ENCODE data around the gene FOXA2. TPM values are rescaled to one million over a fixed set of nuclear protein-coding genes. Genes with fewer than 3 reads are reported as not detected.
A peak's percentile ranks its signal among the peaks of the same experiment; 100 is the strongest.

FOXA2 gene
- total and polyA plus RNA-seq, 2 donors from 2014 or later = 0.13 TPM; not detected in 1

- DNase-seq = peak in 2 of 5 donors; percentile 10 to 18
- intact Hi-C loops (cut with DNase I) = no loop called here
- Histone ChIP-seq H3K36me3 (ENCODE audit: control insufficient read depth in 2 of 3, insufficient read depth in 3 of 3, low read length in 3 of 3) (no peaks in the 10 kb centered on the region), H3K9ac (ENCODE audit: low read length in 3 of 3) (no peak overlapping the region), H3K4me3 (ENCODE audit: low read length in 3 of 3) (no peak overlapping the region), H3K4me1 (ENCODE audit: control insufficient read depth in 2 of 3, insufficient read depth in 2 of 3, low read depth in 1 of 3, low read length in 3 of 3) (no peaks in the 10 kb centered on the region), H3K27me3 (ENCODE audit: control insufficient read depth, insufficient read depth, low read length) (no peaks in the 10 kb centered on the region), H3K9me3 (ENCODE audit: control insufficient read depth in 2 of 3, insufficient read depth in 1 of 3, low read length in 3 of 3) (no peaks in the 10 kb centered on the region), H3K27ac (ENCODE audit: low read depth in 2 of 2, low read length in 2 of 2) (no peak overlapping the region)
- no peak for FAIRE-seq
- TF ChIP-seq, protein P1, sequence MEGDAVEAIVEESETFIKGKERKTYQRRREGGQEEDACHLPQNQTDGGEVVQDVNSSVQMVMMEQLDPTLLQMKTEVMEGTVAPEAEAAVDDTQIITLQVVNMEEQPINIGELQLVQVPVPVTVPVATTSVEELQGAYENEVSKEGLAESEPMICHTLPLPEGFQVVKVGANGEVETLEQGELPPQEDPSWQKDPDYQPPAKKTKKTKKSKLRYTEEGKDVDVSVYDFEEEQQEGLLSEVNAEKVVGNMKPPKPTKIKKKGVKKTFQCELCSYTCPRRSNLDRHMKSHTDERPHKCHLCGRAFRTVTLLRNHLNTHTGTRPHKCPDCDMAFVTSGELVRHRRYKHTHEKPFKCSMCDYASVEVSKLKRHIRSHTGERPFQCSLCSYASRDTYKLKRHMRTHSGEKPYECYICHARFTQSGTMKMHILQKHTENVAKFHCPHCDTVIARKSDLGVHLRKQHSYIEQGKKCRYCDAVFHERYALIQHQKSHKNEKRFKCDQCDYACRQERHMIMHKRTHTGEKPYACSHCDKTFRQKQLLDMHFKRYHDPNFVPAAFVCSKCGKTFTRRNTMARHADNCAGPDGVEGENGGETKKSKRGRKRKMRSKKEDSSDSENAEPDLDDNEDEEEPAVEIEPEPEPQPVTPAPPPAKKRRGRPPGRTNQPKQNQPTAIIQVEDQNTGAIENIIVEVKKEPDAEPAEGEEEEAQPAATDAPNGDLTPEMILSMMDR (IDR thresholded peaks at IDR 0.05; ENCODE audit: borderline replicate concordance, extremely low read depth, insufficient read depth) = no peak
Observed at GRCh38 chr20:22629447-22629846, 45.1 kb upstream of the FOXA2 start.

DNA sequence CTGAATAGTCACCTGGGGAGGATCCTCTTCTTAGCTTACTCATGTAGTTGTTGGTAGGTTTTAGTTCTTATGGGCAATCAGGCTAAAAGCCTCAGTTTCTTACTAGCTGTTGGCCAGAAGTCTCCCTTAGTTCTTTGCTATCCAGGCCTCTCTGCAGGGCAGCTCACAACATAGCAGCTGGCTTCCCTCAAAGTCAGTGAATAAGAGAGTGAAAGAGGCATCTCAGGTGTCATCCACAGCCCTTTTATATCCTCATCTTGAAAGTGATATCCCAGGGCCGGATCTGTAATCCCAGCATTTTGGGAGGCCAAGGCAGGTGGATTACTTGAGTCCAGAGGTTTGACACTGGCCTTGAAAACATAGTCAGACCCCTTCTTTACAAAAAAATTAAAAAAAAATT is 42.1 kb upstream of the FOXA2 start:
- FAIRE-seq = no peak

GRCh38 chr20:22623211-22623610 is 38.8 kb upstream of the FOXA2 start:
- Histone ChIP-seq H3K36me3 (ENCODE audit: control insufficient read depth in 2 of 3, insufficient read depth in 3 of 3, low read length in 3 of 3) (no peaks in the 10 kb centered on the region), H3K4me1 (ENCODE audit: control insufficient read depth in 2 of 3, insufficient read depth in 2 of 3, low read depth in 1 of 3, low read length in 3 of 3) (no peaks in the 10 kb centered on the region), H3K27ac (ENCODE audit: low read depth in 2 of 2, low read length in 2 of 2) (no peak overlapping the region), H3K27me3 (ENCODE audit: control insufficient read depth, insufficient read depth, low read length) (no peaks in the 10 kb centered on the region), H3K9ac (ENCODE audit: low read length in 3 of 3) (no peak overlapping the region), H3K9me3 (ENCODE audit: control insufficient read depth in 2 of 3, insufficient read depth in 1 of 3, low read length in 3 of 3) (no peaks in the 10 kb centered on the region), H3K4me3 (ENCODE audit: low read length in 3 of 3) (no peak overlapping the region)
- DNase-seq (no peak), FAIRE-seq (no peak)
- TF ChIP-seq, protein P1 (IDR thresholded peaks at IDR 0.05; ENCODE audit: borderline replicate concordance, extremely low read depth, insufficient read depth) = no peak
- intact Hi-C loops (cut with DNase I) = no loop called here

More for the DNA sequence above, 42.1 kb upstream of the FOXA2 start:
- H3K27me3 ChIP-seq (ENCODE audit: control insufficient read depth, insufficient read depth, low read length) = no peaks in the 10 kb centered on the region
- H3K9ac ChIP-seq (ENCODE audit: low read length in 3 of 3) = no peak overlapping the region
- intact Hi-C loops (cut with DNase I) = no loop called here
- no peaks in the 10 kb centered on the region for H3K36me3 ChIP-seq (ENCODE audit: control insufficient read depth in 2 of 3, insufficient read depth in 3 of 3, low read length in 3 of 3)
- no peaks in the 10 kb centered on the region for H3K4me1 ChIP-seq (ENCODE audit: control insufficient read depth in 2 of 3, insufficient read depth in 2 of 3, low read depth in 1 of 3, low read length in 3 of 3)
- H3K9me3 ChIP-seq (ENCODE audit: control insufficient read depth in 2 of 3, insufficient read depth in 1 of 3, low read length in 3 of 3) = no peaks in the 10 kb centered on the region
- peak in 4 of 5 donors; percentile 50 to 86 (median 74) for DNase-seq
- no peak overlapping the region for H3K4me3 ChIP-seq (ENCODE audit: low read length in 3 of 3)
- TF ChIP-seq, protein P1 (IDR thresholded peaks at IDR 0.05; ENCODE audit: borderline replicate concordance, extremely low read depth, insufficient read depth) = no peak
- no peak overlapping the region for H3K27ac ChIP-seq (ENCODE audit: low read depth in 2 of 2, low read length in 2 of 2)

GRCh38 chr20:22620342-22620741 is 36.0 kb upstream of the FOXA2 start:
- Histone ChIP-seq H3K4me1 (ENCODE audit: control insufficient read depth in 2 of 3, insufficient read depth in 2 of 3, low read depth in 1 of 3, low read length in 3 of 3) (no peaks in the 10 kb centered on the region), H3K36me3 (ENCODE audit: control insufficient read depth in 2 of 3, insufficient read depth in 3 of 3, low read length in 3 of 3) (no peaks in the 10 kb centered on the region), H3K9ac (ENCODE audit: low read length in 3 of 3) (no peak overlapping the region), H3K27ac (ENCODE audit: low read depth in 2 of 2, low read length in 2 of 2) (no peak overlapping the region), H3K4me3 (ENCODE audit: low read length in 3 of 3) (no peak overlapping the region), H3K9me3 (ENCODE audit: control insufficient read depth in 2 of 3, insufficient read depth in 1 of 3, low read length in 3 of 3) (no peaks in the 10 kb centered on the region), H3K27me3 (ENCODE audit: control insufficient read depth, insufficient read depth, low read length) (no peaks in the 10 kb centered on the region)
- no peak for FAIRE-seq
- TF ChIP-seq, protein P1 (IDR thresholded peaks at IDR 0.05; ENCODE audit: borderline replicate concordance, extremely low read depth, insufficient read depth) = no peak
- DNase-seq = no peak
- intact Hi-C loops (cut with DNase I) = no loop called here

Measured in kidney (tissue), 14 donors.